HFFc6 (cell line): Measurements from ENCODE around the gene RFC1. TPM values are rescaled to one million over a fixed set of nuclear protein-coding genes. Genes with fewer than 3 reads are reported as not detected.

Experiments used
- DNase-seq: peaks from one replicate; pipeline ENCODE4 v3.0.0-alpha.2; 2018
- H3K27ac Mint-ChIP-seq: 2 replicates; pipeline ENCODE4 v1.8.0; 2020; ENCODE audit warnings: mild to moderate bottlenecking, mixed read lengths
- H3K27me3 Mint-ChIP-seq: 2 replicates; pipeline ENCODE4 v1.8.0; 2021; ENCODE audit warnings: mild to moderate bottlenecking, moderate library complexity, mixed read lengths; ENCODE audit not compliant: insufficient read depth
- H3K36me3 Mint-ChIP-seq: 2 replicates; pipeline ENCODE4 v1.8.0; 2021; ENCODE audit warnings: low read depth, mixed read lengths
- H3K4me1 Mint-ChIP-seq: 2 replicates; pipeline ENCODE4 v1.8.0; 2020; ENCODE audit warnings: low read depth, mixed read lengths
- H3K4me3 Mint-ChIP-seq: 2 replicates; pipeline ENCODE4 v1.8.0; 2020; ENCODE audit warnings: mild to moderate bottlenecking, moderate library complexity, mixed read lengths
- H3K9me3 Mint-ChIP-seq: 2 replicates; pipeline ENCODE4 v1.8.0; 2020; ENCODE audit warnings: mild to moderate bottlenecking, mixed read lengths
- CTCF ChIP-seq: fragments of 200-600 bp; sonication (generic); IDR thresholded peaks from 2 replicates; pipeline ENCODE4 v1.5.0; 2021; ENCODE audit warnings: antibody characterized with exemption, mild to moderate bottlenecking
- total RNA-seq, 6 experiments: library from RNA; stranded (reverse); fragmentation: NEBNext Ultra II Directional; extraction: Animal tissue kit (Norgen Biotek cat#: 25700); gene quantifications; 2 replicates in 1 of 6; 3 replicates in 5 of 6; pipeline ENCODE4 v1.2.3, GENCODE V29; 2021

RFC1 gene
- total RNA-seq, 6 experiments from 2014 or later: 35.1 to 42.7 (median 41.0) TPM

- DNase-seq: no peak
- TF ChIP-seq CTCF: no peak
- Mint-ChIP-seq H3K36me3 (peaks cover 8% of the 10 kb centered on the region; the same call in 1 of the 2 replicates), H3K9me3 (no peaks in the 10 kb centered on the region), H3K4me3 (no peak overlapping the region), H3K27me3 (no peaks in the 10 kb centered on the region), H3K27ac (no peak overlapping the region), H3K4me1 (peaks cover 28% of the 10 kb centered on the region)
Observed at GRCh38 chr4:39339968-39340367, 26.2 kb downstream of the RFC1 start.

DNA sequence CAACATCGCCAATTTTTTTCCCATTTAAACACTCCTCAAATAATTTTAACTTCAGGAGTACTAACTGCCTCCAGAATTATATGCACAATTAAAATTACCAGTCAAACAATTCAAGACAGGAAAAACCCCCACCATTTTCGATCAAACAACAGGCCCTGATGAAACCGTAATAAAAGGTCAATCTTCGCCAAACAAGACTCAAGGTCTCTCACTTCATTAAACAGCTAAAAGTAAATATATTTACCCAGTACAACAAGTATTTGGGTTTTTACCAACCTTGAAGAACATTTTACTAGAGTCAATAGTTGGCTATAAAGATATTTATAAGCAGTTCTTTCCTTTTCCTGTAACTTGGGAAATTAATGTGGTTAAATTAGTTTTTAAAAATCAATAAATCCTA lies 28.3 kb downstream of the RFC1 start:
- no peaks in the 10 kb centered on the region for H3K27me3 Mint-ChIP-seq
- DNase-seq: no peak
- no peaks in the 10 kb centered on the region for H3K9me3 Mint-ChIP-seq
- no peak overlapping the region for H3K27ac Mint-ChIP-seq
- H3K36me3 Mint-ChIP-seq: peaks cover 8% of the 10 kb centered on the region; the same call in 1 of the 2 replicates
- H3K4me3 Mint-ChIP-seq: no peak overlapping the region
- peaks cover 30% of the 10 kb centered on the region for H3K4me1 Mint-ChIP-seq
- no peak for TF ChIP-seq CTCF

DNA sequence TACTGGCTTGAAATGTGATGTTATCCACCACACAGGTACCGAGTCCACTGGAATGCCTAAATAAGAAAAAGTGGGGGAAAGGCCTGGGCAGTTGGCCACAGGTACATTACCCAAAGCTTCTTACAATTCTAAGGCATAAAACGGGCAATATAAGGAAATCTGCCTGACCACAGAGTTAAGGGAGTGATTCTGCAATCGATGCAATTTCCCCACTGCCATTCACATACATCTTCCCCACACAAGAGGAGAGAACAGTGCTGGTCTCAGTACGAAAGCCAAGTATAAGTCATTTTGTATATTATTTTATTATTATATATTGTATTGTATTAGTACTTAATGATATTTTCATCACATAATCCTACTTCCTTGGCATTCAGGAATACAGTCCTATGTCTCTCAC lies 30.6 kb downstream of the RFC1 start:
- Mint-ChIP-seq H3K27ac (no peak overlapping the region), H3K4me1 (peaks cover 20% of the 10 kb centered on the region), H3K36me3 (0 out of 2 replicates have a peak, but pooled peaks cover 3% of the 10 kb centered on the region), H3K9me3 (no peaks in the 10 kb centered on the region), H3K4me3 (no peak overlapping the region), H3K27me3 (no peaks in the 10 kb centered on the region)
- DNase-seq: no peak
- no peak for TF ChIP-seq CTCF

GRCh38 chr4:39331191-39331590 lies 35.0 kb downstream of the RFC1 start:
- Mint-ChIP-seq H3K36me3 (peaks cover 19% of the 10 kb centered on the region), H3K27ac (no peak overlapping the region), H3K4me1 (peaks cover 20% of the 10 kb centered on the region), H3K9me3 (no peaks in the 10 kb centered on the region), H3K4me3 (no peak overlapping the region), H3K27me3 (no peaks in the 10 kb centered on the region)
- no peak for TF ChIP-seq CTCF
- no peak for DNase-seq

- H3K36me3 Mint-ChIP-seq: peaks cover 25% of the 10 kb centered on the region
- no peak for TF ChIP-seq CTCF
- H3K27me3 Mint-ChIP-seq: no peaks in the 10 kb centered on the region
- peaks cover 17% of the 10 kb centered on the region for H3K4me1 Mint-ChIP-seq
- no peak for DNase-seq
- H3K4me3 Mint-ChIP-seq: no peak overlapping the region; the same call in 1 of the 2 replicates
- H3K9me3 Mint-ChIP-seq: no peaks in the 10 kb centered on the region
- H3K27ac Mint-ChIP-seq: peak overlapping the region; percentile 45; the same call in 1 of the 2 replicates
Observed at GRCh38 chr4:39330353-39330752, 35.8 kb downstream of the RFC1 start.

DNA sequence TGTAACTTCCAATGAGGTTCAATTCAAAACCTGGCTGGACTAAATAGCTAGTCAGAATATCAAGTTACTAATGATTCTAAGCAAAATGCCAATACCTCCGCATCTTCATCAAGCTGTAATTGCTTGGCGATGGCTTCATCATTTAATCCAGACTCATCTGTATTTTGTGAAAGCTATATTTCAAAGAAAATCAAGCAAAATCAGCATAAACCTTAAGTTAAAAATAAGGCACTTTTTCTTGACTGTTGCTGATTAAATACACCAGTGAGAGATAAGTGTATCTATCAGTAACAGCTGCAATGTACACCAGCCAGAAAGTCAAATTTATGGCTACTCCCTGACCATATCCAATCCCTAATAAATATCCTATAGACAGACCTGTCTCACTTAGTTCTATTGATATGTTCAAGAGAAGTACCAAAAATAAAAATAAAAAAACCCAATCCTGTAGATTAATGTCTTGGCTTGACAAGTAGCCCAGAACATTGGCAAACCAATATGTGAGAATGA lies 39.6 kb downstream of the RFC1 start:
- Mint-ChIP-seq H3K27ac (no peak overlapping the region), H3K9me3 (no peaks in the 10 kb centered on the region), H3K27me3 (no peaks in the 10 kb centered on the region), H3K36me3 (peaks cover 38% of the 10 kb centered on the region), H3K4me1 (peaks cover 28% of the 10 kb centered on the region), H3K4me3 (no peak overlapping the region)
- TF ChIP-seq CTCF: no peak
- no peak for DNase-seq
